Neural cell (in vitro differentiated cells): ENCODE results near the gene PRDX5. TPM values are rescaled to one million over a fixed set of nuclear protein-coding genes. Genes with fewer than 3 reads are reported as not detected.

Experiments used
- H2AFZ ChIP-seq: fragments of 200-600, 300-800 bp; sonication (generic), shearing (Covaris generic); 2 replicates; pipeline ENCODE4 v1.6.0; 2014; ENCODE audit warnings: low read depth, mild to moderate bottlenecking, antibody characterized with exemption, low read length, moderate library complexity
- H3F3A ChIP-seq: fragments of 200-600 bp; shearing (Covaris generic); 2 replicates; pipeline ENCODE4 v1.6.1; 2016; ENCODE audit warnings: mild to moderate bottlenecking, moderate library complexity, mixed read lengths, antibody characterized with exemption, low read length; ENCODE audit not compliant: insufficient read depth, poor library complexity, severe bottlenecking
- H3K27ac ChIP-seq: fragments of 200-600, 300-800 bp; sonication (generic), shearing (Covaris generic); 2 replicates; pipeline ENCODE4 v1.5.1; 2014; ENCODE audit warnings: mild to moderate bottlenecking, low read length, moderate library complexity
- H3K27me3 ChIP-seq: fragments of 300-800, 200-600 bp; sonication (generic), shearing (Covaris generic); 2 replicates; pipeline ENCODE4 v1.6.0; 2014; ENCODE audit warnings: mild to moderate bottlenecking, low read depth, low read length, moderate library complexity; ENCODE audit not compliant: insufficient read depth
- H3K36me3 ChIP-seq: fragments of 300-800, 200-600 bp; sonication (generic), shearing (Covaris generic); 2 replicates; pipeline ENCODE4 v1.5.1; 2014; ENCODE audit warnings: mild to moderate bottlenecking, antibody characterized with exemption, low read length, moderate library complexity; ENCODE audit not compliant: insufficient read depth
- H3K4me2 ChIP-seq: fragments of 300-800, 200-600 bp; sonication (generic), shearing (Covaris generic); 2 replicates; pipeline ENCODE4 v1.6.0; 2014; ENCODE audit warnings: mild to moderate bottlenecking, low read length
- H3K4me3 ChIP-seq: fragments of 300-800, 200-600 bp; sonication (generic), shearing (Covaris generic); 2 replicates; pipeline ENCODE4 v1.5.1; 2014; ENCODE audit warnings: mild to moderate bottlenecking, low read length, moderate library complexity
- H3K79me2 ChIP-seq: fragments of 200-600 bp; shearing (Covaris generic); replicated peaks from 2 replicates; pipeline ENCODE4 v1.6.0; 2014; ENCODE audit warnings: mild to moderate bottlenecking, low read length, moderate library complexity; ENCODE audit not compliant: insufficient read depth
- H3K9ac ChIP-seq: fragments of 300-800, 200-600 bp; sonication (generic), shearing (Covaris generic); 2 replicates; pipeline ENCODE4 v1.6.1; 2016; ENCODE audit warnings: mild to moderate bottlenecking, low read length, mixed read lengths
- H3K9me2 ChIP-seq: fragments of 200-600 bp; shearing (Covaris generic); 2 replicates; pipeline ENCODE4 v1.6.1; 2016; ENCODE audit warnings: mild to moderate bottlenecking, low read length, mixed read lengths; ENCODE audit not compliant: insufficient read depth
- H3K9me3 ChIP-seq: fragments of 200-600, 300-800 bp; sonication (generic), shearing (Covaris generic); 2 replicates; pipeline ENCODE4 v1.6.1; 2016; ENCODE audit warnings: mild to moderate bottlenecking, mixed run types, low read length, moderate library complexity, mixed read lengths
- H4K20me1 ChIP-seq: fragments of 200-600 bp; shearing (Covaris generic); 2 replicates; pipeline ENCODE4 v1.6.1; 2016; ENCODE audit warnings: mild to moderate bottlenecking, mixed run types; ENCODE audit not compliant: insufficient read depth
- EZH2 ChIP-seq: fragments of 200-600, 300-800 bp; shearing (Covaris generic), sonication (generic); IDR thresholded peaks from 2 replicates; pipeline ENCODE4 v1.6.1; 2014; ENCODE audit warnings: antibody characterized with exemption, low read length, borderline replicate concordance, mild to moderate bottlenecking; ENCODE audit not compliant: insufficient read depth, poor library complexity, severe bottlenecking
- POLR2AphosphoS5 ChIP-seq: IDR thresholded peaks from 2 replicates; pipeline ENCODE4 v1.6.1; 2012
- SMC3 ChIP-seq: fragments of 450-650 bp; conservative IDR thresholded peaks from 2 replicates; pipeline ENCODE4 v1.6.1; 2014; ENCODE audit warnings: antibody characterized with exemption, mild to moderate bottlenecking, moderate library complexity; ENCODE audit not compliant: poor library complexity
- TAF1 ChIP-seq: IDR thresholded peaks from 2 replicates; pipeline ENCODE4 v1.6.1; 2012; ENCODE audit warnings: low read depth
- polyA plus RNA-seq: library from polyadenylated mRNA; depleted of rRNA; stranded (reverse); fragments of >200 nt; gene quantifications from 2 replicates; pipeline ENCODE4 v1.2.3, GENCODE V29; 2014
- TF ChIP-seq, protein P1 (sequence below): IDR thresholded peaks from 2 replicates; pipeline ENCODE4 v1.6.1; 2012; ENCODE audit warnings: borderline replicate concordance
- TF ChIP-seq, protein P2 (sequence below): fragments of 450-650 bp; IDR thresholded peaks from 2 replicates; pipeline ENCODE4 v1.5.1; 2014; ENCODE audit warnings: antibody characterized with exemption, mild to moderate bottlenecking, moderate library complexity; ENCODE audit not compliant: poor library complexity, severe bottlenecking

PRDX5 gene
- polyA plus RNA-seq, 1 donor from 2014 or later: 452 TPM

- peak overlapping the region; percentile 39 for H3K4me2 ChIP-seq
Observed at GRCh38 chr11:64290352-64291261, 27.3 kb upstream of the PRDX5 start.

GRCh38 chr11:64291262-64291751, 26.6 kb upstream of the PRDX5 start, which contains the start of gene KCNK4:
Gene KCNK4, plus strand, starts transcription at chr11:64291302. Its CDS starts 1,717 bp downstream, at chr11:64293019.
- H3K27me3 ChIP-seq: peaks cover 65% of the 10 kb centered on the region
- no peak within 1 kb of the TSS for H2AFZ ChIP-seq
- H3K9me2 ChIP-seq: no peaks in the 10 kb centered on the region
- H3K79me2 ChIP-seq: no peaks in the 10 kb centered on the region
- peak within 1 kb of the TSS; percentile 39 for H3K4me2 ChIP-seq
- TF ChIP-seq SMC3 (no peak), POLR2AphosphoS5 (no peak)
- H3K9me3 ChIP-seq: no peaks in the 10 kb centered on the region
- peak within 1 kb of the TSS; percentile 69 for H3K4me3 ChIP-seq
- H3K36me3 ChIP-seq: no peaks in the 10 kb centered on the region
- H3K27ac ChIP-seq: no peak within 1 kb of the TSS
- H3K9ac ChIP-seq: peak within 1 kb of the TSS; percentile 68
- no peaks in the 10 kb centered on the region for H4K20me1 ChIP-seq
- no peaks in the 10 kb centered on the region for H3F3A ChIP-seq

More at GRCh38 chr11:64290352-64291261, 27.3 kb upstream of the PRDX5 start:
- peaks cover 58% of the 10 kb centered on the region for H3K27me3 ChIP-seq
- no peaks in the 10 kb centered on the region for H3K79me2 ChIP-seq
- no peaks in the 10 kb centered on the region for H3K9me2 ChIP-seq
- no peaks in the 10 kb centered on the region for H4K20me1 ChIP-seq
- no peak overlapping the region for H2AFZ ChIP-seq
- no peak overlapping the region for H3K27ac ChIP-seq
- peak overlapping the region; percentile 68 for H3K9ac ChIP-seq
- no peaks in the 10 kb centered on the region for H3F3A ChIP-seq
- no peaks in the 10 kb centered on the region for H3K9me3 ChIP-seq
- peak overlapping the region; percentile 69 for H3K4me3 ChIP-seq
- no peaks in the 10 kb centered on the region for H3K36me3 ChIP-seq
- no peak for TF ChIP-seq SMC3
- TF ChIP-seq EZH2: no peak
- no peak for TF ChIP-seq TAF1
- TF ChIP-seq POLR2AphosphoS5: no peak
- TF ChIP-seq, protein P1, sequence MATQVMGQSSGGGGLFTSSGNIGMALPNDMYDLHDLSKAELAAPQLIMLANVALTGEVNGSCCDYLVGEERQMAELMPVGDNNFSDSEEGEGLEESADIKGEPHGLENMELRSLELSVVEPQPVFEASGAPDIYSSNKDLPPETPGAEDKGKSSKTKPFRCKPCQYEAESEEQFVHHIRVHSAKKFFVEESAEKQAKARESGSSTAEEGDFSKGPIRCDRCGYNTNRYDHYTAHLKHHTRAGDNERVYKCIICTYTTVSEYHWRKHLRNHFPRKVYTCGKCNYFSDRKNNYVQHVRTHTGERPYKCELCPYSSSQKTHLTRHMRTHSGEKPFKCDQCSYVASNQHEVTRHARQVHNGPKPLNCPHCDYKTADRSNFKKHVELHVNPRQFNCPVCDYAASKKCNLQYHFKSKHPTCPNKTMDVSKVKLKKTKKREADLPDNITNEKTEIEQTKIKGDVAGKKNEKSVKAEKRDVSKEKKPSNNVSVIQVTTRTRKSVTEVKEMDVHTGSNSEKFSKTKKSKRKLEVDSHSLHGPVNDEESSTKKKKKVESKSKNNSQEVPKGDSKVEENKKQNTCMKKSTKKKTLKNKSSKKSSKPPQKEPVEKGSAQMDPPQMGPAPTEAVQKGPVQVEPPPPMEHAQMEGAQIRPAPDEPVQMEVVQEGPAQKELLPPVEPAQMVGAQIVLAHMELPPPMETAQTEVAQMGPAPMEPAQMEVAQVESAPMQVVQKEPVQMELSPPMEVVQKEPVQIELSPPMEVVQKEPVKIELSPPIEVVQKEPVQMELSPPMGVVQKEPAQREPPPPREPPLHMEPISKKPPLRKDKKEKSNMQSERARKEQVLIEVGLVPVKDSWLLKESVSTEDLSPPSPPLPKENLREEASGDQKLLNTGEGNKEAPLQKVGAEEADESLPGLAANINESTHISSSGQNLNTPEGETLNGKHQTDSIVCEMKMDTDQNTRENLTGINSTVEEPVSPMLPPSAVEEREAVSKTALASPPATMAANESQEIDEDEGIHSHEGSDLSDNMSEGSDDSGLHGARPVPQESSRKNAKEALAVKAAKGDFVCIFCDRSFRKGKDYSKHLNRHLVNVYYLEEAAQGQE: no peak
- TF ChIP-seq, protein P2, sequence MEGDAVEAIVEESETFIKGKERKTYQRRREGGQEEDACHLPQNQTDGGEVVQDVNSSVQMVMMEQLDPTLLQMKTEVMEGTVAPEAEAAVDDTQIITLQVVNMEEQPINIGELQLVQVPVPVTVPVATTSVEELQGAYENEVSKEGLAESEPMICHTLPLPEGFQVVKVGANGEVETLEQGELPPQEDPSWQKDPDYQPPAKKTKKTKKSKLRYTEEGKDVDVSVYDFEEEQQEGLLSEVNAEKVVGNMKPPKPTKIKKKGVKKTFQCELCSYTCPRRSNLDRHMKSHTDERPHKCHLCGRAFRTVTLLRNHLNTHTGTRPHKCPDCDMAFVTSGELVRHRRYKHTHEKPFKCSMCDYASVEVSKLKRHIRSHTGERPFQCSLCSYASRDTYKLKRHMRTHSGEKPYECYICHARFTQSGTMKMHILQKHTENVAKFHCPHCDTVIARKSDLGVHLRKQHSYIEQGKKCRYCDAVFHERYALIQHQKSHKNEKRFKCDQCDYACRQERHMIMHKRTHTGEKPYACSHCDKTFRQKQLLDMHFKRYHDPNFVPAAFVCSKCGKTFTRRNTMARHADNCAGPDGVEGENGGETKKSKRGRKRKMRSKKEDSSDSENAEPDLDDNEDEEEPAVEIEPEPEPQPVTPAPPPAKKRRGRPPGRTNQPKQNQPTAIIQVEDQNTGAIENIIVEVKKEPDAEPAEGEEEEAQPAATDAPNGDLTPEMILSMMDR: no peak
